Caco-2 (cell line): Measurements from ENCODE around the gene NRXN3. TPM values are rescaled to one million over a fixed set of nuclear protein-coding genes. Genes with fewer than 3 reads are reported as not detected.

Experiments used
- BruUV-seq: library from RNA; stranded (reverse); fragments of 400-500 nt; replicated peaks from 2 replicates; lab custom pipeline; 2021; lab: Mats Ljungman, UMichigan
- CTCF ChIA-PET: fragments of 300-600 bp; sonication (Branson Sonifier 250); formaldehyde crosslinking; loops from one replicate; lab custom pipeline; 2022; ENCODE audit warnings: antibody characterized with exemption; lab: Charles Lee
- POLR2A ChIA-PET: fragments of 300-600 bp; sonication (Branson Sonifier 250); formaldehyde crosslinking; loops from one replicate; lab custom pipeline; 2022; ENCODE audit warnings: antibody characterized with exemption; lab: Charles Lee
- DNase-seq, 2 experiments: peaks; one replicate each; pipeline versions ENCODE4 v3.0.0 to v3.0.0-alpha.2; 2020 to 2022
- H3K27me3 ChIP-seq: replicated peaks from 2 replicates; pipeline ENCODE4 v1.6.0; 2011; ENCODE audit warnings: low read length; ENCODE audit not compliant: control insufficient read depth, insufficient read depth
- H3K36me3 ChIP-seq: 2 replicates; pipeline ENCODE4 v1.5.1; 2011; ENCODE audit warnings: low read length; ENCODE audit not compliant: control insufficient read depth, insufficient read depth
- H3K4me1 ChIP-seq: fragments of 250-450 bp; sonication (Bioruptor Pico); 2 replicates; pipeline ENCODE4 v1.5.1; 2020; ENCODE audit warnings: mild to moderate bottlenecking
- H3K4me3 ChIP-seq: 2 replicates; pipeline ENCODE4 v1.5.1; 2011; ENCODE audit warnings: low read depth, mild to moderate bottlenecking, control low read depth, low read length
- H3K9me3 ChIP-seq: fragments of 250-450 bp; sonication (Bioruptor Pico); 2 replicates; pipeline ENCODE4 v1.5.1; 2020; ENCODE audit warnings: mild to moderate bottlenecking, moderate library complexity
- H3K27ac Mint-ChIP-seq: one replicate; pipeline ENCODE4 v1.8.0; 2022; ENCODE audit warnings: mixed read lengths; ENCODE audit not compliant: unreplicated experiment
- H3K27me3 Mint-ChIP-seq: one replicate; pipeline ENCODE4 v1.8.0; 2022; ENCODE audit warnings: mixed read lengths; ENCODE audit not compliant: insufficient read depth, unreplicated experiment
- H3K36me3 Mint-ChIP-seq: one replicate; pipeline ENCODE4 v1.8.0; 2022; ENCODE audit warnings: mild to moderate bottlenecking, mixed read lengths; ENCODE audit not compliant: insufficient read depth, unreplicated experiment
- H3K4me1 Mint-ChIP-seq: one replicate; pipeline ENCODE4 v1.8.0; 2022; ENCODE audit warnings: low read depth, mixed read lengths; ENCODE audit not compliant: unreplicated experiment
- H3K4me3 Mint-ChIP-seq: one replicate; pipeline ENCODE4 v1.8.0; 2022; ENCODE audit warnings: mild to moderate bottlenecking, moderate library complexity, mixed read lengths; ENCODE audit not compliant: unreplicated experiment
- H3K9me3 Mint-ChIP-seq: one replicate; pipeline ENCODE4 v1.8.0; 2022; ENCODE audit warnings: mixed read lengths; ENCODE audit not compliant: unreplicated experiment
- intact Hi-C: fragments of 100-400 bp; cut with micrococcal nuclease; formaldehyde crosslinking; loops from one replicate; pipeline ENCODE4 v1.10.0; 2022; ENCODE audit not compliant: unreplicated experiment
- total RNA-seq: library from RNA; stranded (reverse); gene quantifications from 2 replicates; pipeline ENCODE4 v1.2.3, GENCODE V29; 2022
- TF ChIP-seq, protein P1 (sequence below), 2 experiments: fragments of 200-600 bp in 1 of 2; IDR thresholded peaks; 1 replicate in 1 of 2; 2 replicates in 1 of 2; pipeline versions ENCODE4 v1.5.1 to v1.8.0; 2011 to 2022; ENCODE audit warnings: antibody characterized with exemption in 1 of 2, control low read depth in 1 of 2, inconsistent platforms in 1 of 2, low read depth in 1 of 2, low read length in 1 of 2, mild to moderate bottlenecking in 1 of 2, moderate library complexity in 1 of 2; ENCODE audit not compliant: insufficient read depth in 1 of 2, severe bottlenecking in 1 of 2, unreplicated experiment in 1 of 2

NRXN3 gene
- total RNA-seq, 1 experiment from 2014 or later, result 12.4 TPM

DNA sequence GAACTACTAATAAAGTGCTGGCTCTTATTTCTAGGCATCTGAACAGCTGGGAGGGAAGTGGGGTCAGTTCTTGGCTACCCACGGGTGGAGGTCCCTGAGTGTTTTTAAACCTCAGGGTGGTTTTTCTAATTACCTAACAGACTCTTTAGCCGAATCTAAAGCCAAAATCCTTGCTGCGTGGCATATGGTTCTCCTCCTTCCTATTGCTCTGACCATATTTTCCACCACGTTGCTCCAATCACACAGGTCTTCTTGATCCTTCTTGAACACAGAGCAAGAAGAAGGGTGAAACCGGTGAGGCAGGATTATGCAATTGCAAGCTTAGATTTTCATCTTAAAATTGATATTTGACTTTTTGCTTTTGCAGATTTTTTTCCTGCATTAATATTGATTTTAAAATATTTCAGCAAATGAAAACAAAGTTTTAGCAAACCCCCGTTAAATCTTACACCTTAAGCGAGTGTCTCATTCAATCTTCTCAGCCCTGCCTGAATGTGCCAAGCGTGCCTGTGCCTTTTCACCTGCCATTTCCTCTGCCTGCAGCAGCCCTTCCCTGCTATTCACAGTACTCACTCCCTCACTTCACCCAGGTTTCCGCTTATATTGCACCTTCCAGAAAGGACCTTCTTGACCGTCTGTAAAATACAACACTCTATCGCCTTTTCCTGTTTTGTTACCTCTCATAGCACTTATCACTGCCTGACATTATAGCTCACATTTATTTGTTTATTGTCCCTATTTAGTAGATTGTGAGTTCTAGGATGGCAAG is 1535.1 kb downstream of the NRXN3 start:
- ChIA-PET POLR2A (interaction anchor here (0.6 to 0.7 kb wide), 2 partner anchors 20 to 286 kb away, joined by 3 to 4 read pairs; no protein-coding TSS in a partner anchor), CTCF (no interaction called here)
- no TSS peak for BruUV-seq
- H3K36me3 Mint-ChIP-seq, result peaks cover 5% of the 10 kb centered on the region
- no peak for DNase-seq
- H3K9me3 Mint-ChIP-seq, result peaks cover 8% of the 10 kb centered on the region
- no peaks in the 10 kb centered on the region for H3K36me3 ChIP-seq
- H3K4me1 Mint-ChIP-seq, result peaks cover 53% of the 10 kb centered on the region
- intact Hi-C loops, result loop anchor here (10.0 kb wide), 1 partner anchor 121 kb away; no protein-coding TSS in a partner anchor
- H3K9me3 ChIP-seq, result no peaks in the 10 kb centered on the region
- H3K4me3 ChIP-seq, result no peak overlapping the region
- TF ChIP-seq, protein P1, sequence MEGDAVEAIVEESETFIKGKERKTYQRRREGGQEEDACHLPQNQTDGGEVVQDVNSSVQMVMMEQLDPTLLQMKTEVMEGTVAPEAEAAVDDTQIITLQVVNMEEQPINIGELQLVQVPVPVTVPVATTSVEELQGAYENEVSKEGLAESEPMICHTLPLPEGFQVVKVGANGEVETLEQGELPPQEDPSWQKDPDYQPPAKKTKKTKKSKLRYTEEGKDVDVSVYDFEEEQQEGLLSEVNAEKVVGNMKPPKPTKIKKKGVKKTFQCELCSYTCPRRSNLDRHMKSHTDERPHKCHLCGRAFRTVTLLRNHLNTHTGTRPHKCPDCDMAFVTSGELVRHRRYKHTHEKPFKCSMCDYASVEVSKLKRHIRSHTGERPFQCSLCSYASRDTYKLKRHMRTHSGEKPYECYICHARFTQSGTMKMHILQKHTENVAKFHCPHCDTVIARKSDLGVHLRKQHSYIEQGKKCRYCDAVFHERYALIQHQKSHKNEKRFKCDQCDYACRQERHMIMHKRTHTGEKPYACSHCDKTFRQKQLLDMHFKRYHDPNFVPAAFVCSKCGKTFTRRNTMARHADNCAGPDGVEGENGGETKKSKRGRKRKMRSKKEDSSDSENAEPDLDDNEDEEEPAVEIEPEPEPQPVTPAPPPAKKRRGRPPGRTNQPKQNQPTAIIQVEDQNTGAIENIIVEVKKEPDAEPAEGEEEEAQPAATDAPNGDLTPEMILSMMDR (IDR thresholded peaks at IDR 0.05; ENCODE audit: insufficient read depth in 1 of 2, low read depth in 1 of 2, low read length in 1 of 2, severe bottlenecking in 1 of 2, unreplicated experiment in 1 of 2), result no peak
- peaks cover 65% of the 10 kb centered on the region for H3K4me1 ChIP-seq
- H3K27me3 ChIP-seq, result no peaks in the 10 kb centered on the region
- H3K27ac Mint-ChIP-seq, result peak overlapping the region; percentile 88
- peak overlapping the region; percentile 28 for H3K4me3 Mint-ChIP-seq
- no peaks in the 10 kb centered on the region for H3K27me3 Mint-ChIP-seq

DNA sequence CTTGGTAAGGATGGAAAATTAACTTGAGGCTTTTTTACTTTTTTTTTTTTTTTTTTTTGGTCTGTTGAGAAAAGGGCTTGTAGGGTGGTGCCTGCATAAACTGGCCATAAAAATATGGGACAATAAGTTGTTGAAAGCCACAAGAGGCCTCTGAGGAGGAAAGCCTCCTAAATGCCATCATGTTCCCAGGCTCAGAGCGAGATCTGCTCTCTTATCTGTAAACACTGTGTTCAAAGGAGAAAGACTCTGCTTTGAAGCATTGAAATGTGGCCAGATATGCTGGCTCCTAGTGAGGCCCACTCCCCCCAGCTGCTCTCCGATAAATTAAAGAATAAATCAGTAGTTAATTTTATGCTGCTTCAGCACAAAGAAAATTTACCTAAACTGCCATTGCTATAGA is 1536.2 kb downstream of the NRXN3 start:
- DNase-seq, result peak; percentile 32 to 59
- Mint-ChIP-seq H3K4me3 (peak overlapping the region; percentile 5), H3K27ac (peak overlapping the region; percentile 88), H3K4me1 (peaks cover 53% of the 10 kb centered on the region), H3K9me3 (peaks cover 8% of the 10 kb centered on the region), H3K27me3 (no peaks in the 10 kb centered on the region), H3K36me3 (peaks cover 5% of the 10 kb centered on the region)
- BruUV-seq, result no TSS peak
- intact Hi-C loops, result loop anchor here (10.0 kb wide), 1 partner anchor 122 kb away; no protein-coding TSS in a partner anchor
- H3K36me3 ChIP-seq, result no peaks in the 10 kb centered on the region
- peaks cover 64% of the 10 kb centered on the region for H3K4me1 ChIP-seq
- H3K4me3 ChIP-seq, result no peak overlapping the region
- CTCF ChIA-PET, result no interaction called here
- POLR2A ChIA-PET, result interaction anchor here (0.7 kb wide), 1 partner anchor 21 kb away, joined by 4 read pairs; no protein-coding TSS in a partner anchor
- no peaks in the 10 kb centered on the region for H3K9me3 ChIP-seq
- TF ChIP-seq, protein P1 (IDR thresholded peaks at IDR 0.05; ENCODE audit: insufficient read depth in 1 of 2, low read depth in 1 of 2, low read length in 1 of 2, severe bottlenecking in 1 of 2, unreplicated experiment in 1 of 2), result no peak
- H3K27me3 ChIP-seq, result no peaks in the 10 kb centered on the region

DNA sequence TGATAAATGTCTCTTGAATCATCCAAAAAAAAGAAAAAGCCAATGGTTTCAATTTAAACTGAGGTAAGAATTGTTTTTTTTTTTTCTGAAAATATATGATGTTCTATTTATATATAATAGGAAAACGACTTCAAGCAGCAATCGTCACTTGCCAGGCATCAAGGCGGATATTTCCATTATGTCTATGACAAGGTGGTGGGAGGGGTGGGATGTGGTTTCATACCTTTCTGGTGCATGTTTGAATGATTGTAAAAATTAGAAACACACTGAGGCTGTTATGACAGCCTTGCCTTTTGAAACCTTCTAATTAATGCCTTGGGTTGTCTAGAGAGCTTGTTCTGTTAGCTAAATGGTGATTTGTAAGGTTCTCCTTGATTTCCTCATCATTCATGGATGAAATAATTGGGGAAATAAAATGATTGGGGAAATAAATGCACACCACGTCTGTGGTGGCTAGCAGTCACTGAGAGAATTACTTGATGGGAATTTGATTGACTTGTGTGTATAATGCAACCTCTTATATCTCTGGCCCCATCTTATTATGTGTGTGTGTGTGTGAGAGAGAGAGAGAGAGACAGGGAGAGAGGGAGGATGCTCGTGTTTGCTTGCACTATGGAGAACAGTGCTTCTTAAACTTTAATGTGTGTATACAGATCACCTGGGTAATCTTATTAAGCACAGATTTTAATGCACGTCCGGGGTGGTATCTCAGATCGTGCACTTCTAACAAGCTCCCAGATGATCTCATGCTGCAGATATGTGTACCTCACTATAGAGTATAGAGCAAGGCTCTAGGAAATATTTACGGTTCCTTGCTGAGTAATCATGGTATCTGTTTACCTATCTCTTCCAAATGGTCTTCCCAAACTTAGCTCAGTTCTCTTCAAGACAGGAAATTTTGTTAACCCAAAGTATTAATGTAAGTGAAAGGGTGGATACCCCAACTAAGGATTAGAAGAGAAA is 1538.5 kb downstream of the NRXN3 start:
- TF ChIP-seq, protein P1 (IDR thresholded peaks at IDR 0.05; ENCODE audit: insufficient read depth in 1 of 2, low read depth in 1 of 2, low read length in 1 of 2, severe bottlenecking in 1 of 2, unreplicated experiment in 1 of 2), result no peak
- Histone ChIP-seq H3K4me1 (peaks cover 61% of the 10 kb centered on the region), H3K36me3 (no peaks in the 10 kb centered on the region), H3K4me3 (no peak overlapping the region), H3K9me3 (no peaks in the 10 kb centered on the region), H3K27me3 (no peaks in the 10 kb centered on the region)
- ChIA-PET POLR2A (no interaction called here), CTCF (no interaction called here)
- BruUV-seq, result no TSS peak
- peak; percentile 33 to 37 for DNase-seq
- Mint-ChIP-seq H3K27ac (peak overlapping the region; percentile 38), H3K36me3 (peaks cover 5% of the 10 kb centered on the region), H3K4me3 (peak overlapping the region; percentile 22), H3K4me1 (peaks cover 51% of the 10 kb centered on the region), H3K27me3 (no peaks in the 10 kb centered on the region), H3K9me3 (no peaks in the 10 kb centered on the region)
- intact Hi-C loops, result loop anchor here (1.0 to 10.0 kb wide), 2 partner anchors 56 to 124 kb away; no protein-coding TSS in a partner anchor
